Body of pancreas (tissue), 4 donors: Measurements from ENCODE around the gene CNTLN. TPM values are rescaled to one million over a fixed set of nuclear protein-coding genes. Genes with fewer than 3 reads are reported as not detected.
"Not testable (repeated sequence)": the region's sequence is repeated elsewhere in the genome, so short reads cannot be mapped to it uniquely, and the experiment has no call there.

Experiments
- ATAC-seq: fragments of 150-250 bp; one replicate; pipeline ENCODE4 v1.9.1; 2016
- DNase-seq, 4 donors: peaks; one replicate each; pipeline ENCODE4 v3.0.0-alpha.2; 2019
- H3K27ac ChIP-seq, 4 donors: fragments of 200-600 bp; sonication (generic); 1 replicate in 3 of 4; 2 replicates in 1 of 4; pipeline versions ENCODE4 v1.5.1 to v1.6.1; 2016 to 2019; ENCODE audit warnings: mild to moderate bottlenecking in 1 of 4, mixed read lengths in 1 of 4, moderate library complexity in 1 of 4
- H3K27me3 ChIP-seq, 2 donors: fragments of 200-600 bp; sonication (generic); one replicate each; pipeline ENCODE4 v1.6.0; 2016; ENCODE audit warnings: mild to moderate bottlenecking in 1 of 2
- H3K36me3 ChIP-seq, 2 donors: fragments of 200-600 bp; sonication (generic); replicated peaks in 1 of 2; 2 replicates each; pipeline ENCODE4 v1.5.1; 2016; ENCODE audit warnings: low read depth in 2 of 2; ENCODE audit not compliant: insufficient read depth in 1 of 2
- H3K4me1 ChIP-seq: fragments of 200-600 bp; sonication (generic); one replicate; pipeline ENCODE4 v1.6.0; 2016
- H3K4me3 ChIP-seq, 2 donors: fragments of 200-600 bp; sonication (generic); 1 replicate in 1 of 2; 2 replicates in 1 of 2; pipeline ENCODE4 v1.5.1; 2016 to 2019
- H3K9me3 ChIP-seq, 3 donors: fragments of 200-600 bp; sonication (generic); 1 replicate in 2 of 3; 2 replicates in 1 of 3; pipeline ENCODE4 v1.5.1; 2016
- POLR2A ChIP-seq, 3 donors: fragments of 450-650 bp; IDR thresholded peaks; one replicate each; pipeline ENCODE4 v1.6.1; 2016; ENCODE audit warnings: antibody characterized with exemption in 3 of 3, mild to moderate bottlenecking in 2 of 3
- WGBS, 2 donors: methylation state at CpG; one replicate each; pipeline ENCODE4 v1.1.5; 2017; 5-methylcytosine and 5-hydroxymethylcytosine counted together
- intact Hi-C: fragments of 100-400 bp; cut with DNase I; formaldehyde crosslinking; loops from one replicate; pipeline ENCODE4 v1.15.1; 2023
- total RNA-seq, 2 donors: library from RNA; depleted of rRNA; stranded (reverse); fragments of >200 nt; gene quantifications; one replicate each; pipeline ENCODE4 v1.1.0, GENCODE V29; 2016
- TF ChIP-seq, protein P1 (sequence below), 7 experiments: fragments of 450-650 bp in 4 of 7; fragments of 200-600 bp in 3 of 7; sonication (generic) in 3 of 7; IDR thresholded peaks; one replicate each; pipeline ENCODE4 v1.5.1; 2016 to 2019; ENCODE audit warnings: antibody characterized with exemption in 7 of 7

Gene CNTLN
- total RNA-seq, 2 donors from 2014 or later, result 7.3 to 11.2 TPM

DNA sequence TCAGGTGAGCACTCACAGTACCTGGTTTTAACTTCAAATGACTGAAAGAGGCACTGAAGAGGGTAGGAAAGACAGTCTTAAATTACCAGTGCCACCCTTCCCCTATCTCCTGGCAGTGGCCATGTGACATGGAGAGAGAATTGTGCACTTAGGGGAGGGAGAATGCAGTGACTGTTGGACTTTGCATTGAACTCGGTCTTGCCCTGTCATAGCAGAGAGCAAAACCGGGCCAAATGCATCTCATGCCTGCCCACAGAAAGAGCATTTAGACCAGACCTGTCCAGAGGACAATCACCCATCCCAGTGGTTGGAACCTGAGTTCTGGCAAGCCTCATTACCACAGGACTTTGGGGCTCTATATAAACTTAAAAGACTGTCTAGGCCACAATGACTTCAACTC, 232.2 kb downstream of the CNTLN start:
- DNase-seq (no peak), ATAC-seq (no peak)
- no peaks in the 10 kb centered on the region for H3K36me3 ChIP-seq
- H3K4me3 ChIP-seq, result no peak overlapping the region
- intact Hi-C loops, result no loop called here
- H3K9me3 ChIP-seq, result no peaks in the 10 kb centered on the region
- no peaks in the 10 kb centered on the region for H3K27me3 ChIP-seq
- TF ChIP-seq, protein P1, sequence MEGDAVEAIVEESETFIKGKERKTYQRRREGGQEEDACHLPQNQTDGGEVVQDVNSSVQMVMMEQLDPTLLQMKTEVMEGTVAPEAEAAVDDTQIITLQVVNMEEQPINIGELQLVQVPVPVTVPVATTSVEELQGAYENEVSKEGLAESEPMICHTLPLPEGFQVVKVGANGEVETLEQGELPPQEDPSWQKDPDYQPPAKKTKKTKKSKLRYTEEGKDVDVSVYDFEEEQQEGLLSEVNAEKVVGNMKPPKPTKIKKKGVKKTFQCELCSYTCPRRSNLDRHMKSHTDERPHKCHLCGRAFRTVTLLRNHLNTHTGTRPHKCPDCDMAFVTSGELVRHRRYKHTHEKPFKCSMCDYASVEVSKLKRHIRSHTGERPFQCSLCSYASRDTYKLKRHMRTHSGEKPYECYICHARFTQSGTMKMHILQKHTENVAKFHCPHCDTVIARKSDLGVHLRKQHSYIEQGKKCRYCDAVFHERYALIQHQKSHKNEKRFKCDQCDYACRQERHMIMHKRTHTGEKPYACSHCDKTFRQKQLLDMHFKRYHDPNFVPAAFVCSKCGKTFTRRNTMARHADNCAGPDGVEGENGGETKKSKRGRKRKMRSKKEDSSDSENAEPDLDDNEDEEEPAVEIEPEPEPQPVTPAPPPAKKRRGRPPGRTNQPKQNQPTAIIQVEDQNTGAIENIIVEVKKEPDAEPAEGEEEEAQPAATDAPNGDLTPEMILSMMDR (IDR thresholded peaks at IDR 0.05), result no peak
- no peak for TF ChIP-seq POLR2A (IDR thresholded peaks at IDR 0.05)
- H3K4me1 ChIP-seq, result no peaks in the 10 kb centered on the region
- no peak overlapping the region for H3K27ac ChIP-seq
- 96 to 100% methylated on average over 2 of the region's 2 CpGs for WGBS, 2 donors

DNA sequence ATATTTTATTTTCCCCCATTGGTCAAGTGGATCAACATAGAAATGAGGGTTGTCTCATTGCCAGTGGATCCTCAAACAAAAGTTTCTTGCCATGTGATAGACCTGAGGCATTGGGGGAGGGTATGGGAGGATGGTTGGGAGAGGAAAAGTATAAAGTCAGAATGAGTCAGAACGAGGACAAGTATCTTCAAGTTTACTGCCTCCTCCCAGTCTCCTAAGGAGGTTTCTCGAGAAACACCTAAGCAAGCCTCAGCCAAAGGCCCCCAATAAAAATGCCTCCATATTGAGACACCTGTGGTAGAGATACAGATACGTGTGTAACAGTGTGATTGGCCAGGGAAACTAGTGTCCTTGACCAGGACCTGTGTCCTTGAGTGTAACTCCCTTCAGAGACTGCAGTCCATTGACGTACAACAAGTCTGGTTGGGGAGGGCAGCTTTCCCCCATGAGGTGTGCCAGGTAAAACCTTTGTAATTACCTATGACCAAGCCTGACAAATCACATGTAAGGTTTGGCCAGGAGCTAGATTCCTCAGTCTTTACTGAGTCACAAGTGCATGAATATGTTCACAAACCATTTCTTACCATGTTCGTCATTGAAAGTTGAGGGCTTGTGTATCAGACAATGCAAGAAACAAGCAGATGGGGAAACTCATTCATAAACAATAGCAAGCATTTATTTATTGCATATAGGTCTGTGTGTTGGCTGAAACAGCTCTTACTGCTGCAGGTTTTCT, 245.5 kb downstream of the CNTLN start:
- TF ChIP-seq, protein P1 (IDR thresholded peaks at IDR 0.05), result no peak
- no peak for TF ChIP-seq POLR2A (IDR thresholded peaks at IDR 0.05)
- Histone ChIP-seq H3K4me3 (no peak overlapping the region), H3K4me1 (no peaks in the 10 kb centered on the region), H3K27me3 (no peaks in the 10 kb centered on the region), H3K27ac (no peak overlapping the region), H3K36me3 (no peaks in the 10 kb centered on the region), H3K9me3 (no peaks in the 10 kb centered on the region)
- DNase-seq (no peak), ATAC-seq (no peak)
- intact Hi-C loops, result no loop called here
- 61 to 81% methylated on average over 5 of the region's 5 CpGs for WGBS, 2 donors

DNA sequence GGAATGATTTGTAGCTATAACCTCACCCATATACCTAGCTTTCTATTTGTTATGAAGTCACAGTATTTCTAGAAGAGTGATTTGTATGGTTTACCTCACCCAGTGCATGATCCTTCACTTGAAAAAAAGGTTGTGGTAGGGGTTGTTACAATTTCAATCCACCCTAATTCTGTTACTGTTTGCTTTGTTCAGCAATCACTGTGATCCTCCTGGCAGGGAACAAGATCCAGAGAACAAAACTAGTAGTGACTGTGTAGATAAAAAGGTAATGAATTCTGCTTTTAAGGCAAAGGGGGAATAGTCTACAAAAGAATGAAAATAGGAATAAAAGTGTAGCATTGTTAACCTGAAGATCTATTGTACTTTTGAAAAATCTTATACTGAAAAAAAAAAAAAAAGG, 252.7 kb downstream of the CNTLN start:
- intact Hi-C loops, result no loop called here
- TF ChIP-seq POLR2A (IDR thresholded peaks at IDR 0.05), result no peak
- TF ChIP-seq, protein P1 (IDR thresholded peaks at IDR 0.05), result no peak
- no peak for DNase-seq
- no peak overlapping the region for H3K27ac ChIP-seq
- H3K27me3 ChIP-seq, result no peaks in the 10 kb centered on the region
- H3K9me3 ChIP-seq, result no peaks in the 10 kb centered on the region
- H3K36me3 ChIP-seq, result no peaks in the 10 kb centered on the region
- H3K4me1 ChIP-seq, result no peaks in the 10 kb centered on the region
- no peak for ATAC-seq
- H3K4me3 ChIP-seq, result no peak overlapping the region

DNA sequence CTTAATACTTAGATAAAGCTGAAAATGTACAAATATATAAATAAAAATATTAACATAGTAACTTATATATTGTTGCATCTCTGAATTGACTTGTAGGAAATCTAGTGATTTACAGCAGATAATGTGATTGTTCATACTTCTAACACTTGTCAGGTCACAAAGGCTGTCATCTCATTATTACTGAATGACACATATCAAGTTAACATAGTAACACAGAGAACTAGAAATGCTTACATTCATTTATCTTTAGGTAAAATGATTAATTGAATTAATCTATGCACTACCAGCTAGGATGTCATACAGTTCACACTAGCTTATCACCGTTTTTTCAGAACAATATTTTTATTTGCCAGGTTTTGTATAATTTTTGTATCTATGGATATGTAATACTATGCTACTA, 254.2 kb downstream of the CNTLN start:
- Histone ChIP-seq H3K4me3 (no peak overlapping the region), H3K4me1 (no peaks in the 10 kb centered on the region), H3K27me3 (no peaks in the 10 kb centered on the region), H3K9me3 (no peaks in the 10 kb centered on the region), H3K27ac (no peak overlapping the region), H3K36me3 (no peaks in the 10 kb centered on the region)
- WGBS, 2 donors, result 0 to 68% methylated on average over 1 of the region's 1 CpG
- TF ChIP-seq, protein P1 (IDR thresholded peaks at IDR 0.05), result no peak
- no peak for TF ChIP-seq POLR2A (IDR thresholded peaks at IDR 0.05)
- intact Hi-C loops, result no loop called here
- DNase-seq, result no peak
- ATAC-seq, result no peak

DNA sequence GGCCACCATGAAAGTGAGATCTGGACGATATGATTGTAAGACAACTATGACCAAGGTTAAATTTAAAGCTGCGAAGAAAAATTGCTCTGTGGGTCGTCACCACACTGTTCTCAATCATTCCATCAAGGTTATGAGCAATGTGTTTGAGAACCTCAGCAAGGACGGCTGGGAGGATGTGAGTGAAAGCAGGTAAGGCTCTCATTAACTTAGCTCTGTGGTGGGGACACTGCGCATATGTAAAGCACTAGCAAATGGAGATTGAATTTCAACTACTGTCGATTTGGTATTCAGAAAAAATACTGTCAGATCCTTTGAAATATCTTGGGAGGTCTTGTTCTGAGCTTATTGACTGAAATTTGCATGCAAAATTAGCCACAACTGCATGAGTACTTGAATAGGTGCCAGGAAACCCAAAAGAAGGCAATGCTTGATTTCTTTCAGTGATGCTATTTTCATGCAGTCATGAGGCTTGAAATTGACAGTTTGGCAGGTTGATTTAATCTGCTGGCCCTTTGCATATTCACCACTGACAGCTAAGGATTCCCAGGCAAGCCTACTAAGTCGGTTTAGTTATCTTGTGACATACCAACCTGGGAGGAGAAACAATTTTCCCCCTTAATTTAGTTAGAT, 260.2 kb downstream of the CNTLN start:
- no peaks in the 10 kb centered on the region for H3K27me3 ChIP-seq
- no peaks in the 10 kb centered on the region for H3K4me1 ChIP-seq
- H3K36me3 ChIP-seq, result no peaks in the 10 kb centered on the region
- WGBS, 2 donors, result 63 to 65% methylated on average over 7 of the region's 7 CpGs
- H3K27ac ChIP-seq, result no peak overlapping the region
- TF ChIP-seq, protein P1 (IDR thresholded peaks at IDR 0.05), result no peak
- no peak for TF ChIP-seq POLR2A (IDR thresholded peaks at IDR 0.05)
- no peak for ATAC-seq
- intact Hi-C loops, result no loop called here
- H3K9me3 ChIP-seq, result no peaks in the 10 kb centered on the region
- DNase-seq, result no peak
- H3K4me3 ChIP-seq, result no peak overlapping the region

DNA sequence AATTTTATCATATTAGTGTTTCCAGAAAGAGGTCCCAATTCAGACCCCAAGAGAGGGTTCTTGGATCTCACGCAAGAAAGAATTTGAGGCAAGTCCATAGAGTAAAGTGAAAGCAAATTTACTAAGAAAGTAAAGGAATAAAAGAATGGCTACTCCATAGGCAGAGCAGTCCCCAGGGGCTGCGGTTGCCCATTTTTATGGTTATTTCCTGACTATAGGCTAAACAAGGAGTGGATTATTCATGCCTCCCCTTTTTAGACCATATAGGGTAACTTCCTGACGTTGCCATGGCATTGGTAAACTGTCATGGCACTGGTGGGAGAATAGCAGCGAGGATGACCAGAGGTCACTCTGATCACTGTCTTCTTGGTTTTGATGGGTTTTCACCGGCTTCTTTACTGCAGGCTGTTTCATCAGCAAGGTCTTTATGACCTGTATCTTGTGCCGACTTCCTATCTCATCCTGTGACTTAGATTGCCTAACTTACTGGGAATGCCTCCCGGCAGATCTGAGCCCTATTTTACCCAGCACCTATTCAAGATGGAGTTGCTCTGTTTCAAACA, 262.4 kb downstream of the CNTLN start:
- 85 to 92% methylated on average over 7 of the region's 7 CpGs for WGBS, 2 donors
- ATAC-seq, H3K27me3 ChIP-seq, H3K27ac ChIP-seq, DNase-seq, intact Hi-C loops, H3K9me3 ChIP-seq, H3K4me3 ChIP-seq, H3K4me1 ChIP-seq, H3K36me3 ChIP-seq: not testable (repeated sequence)
